ENCODE results near the gene RFX2. TPM values are rescaled to one million over a fixed set of nuclear protein-coding genes. Genes with fewer than 3 reads are reported as not detected.

The RFX2 gene
- total RNA-seq, 1 experiment from 2014 or later = 4.6 TPM

- TF ChIP-seq ZNF532 (CRISPR knock-in tag; IDR thresholded peaks at IDR 0.05; ENCODE audit: borderline replicate concordance) = no peak
- no peak for TF ChIP-seq IRF2 (CRISPR knock-in tag; IDR thresholded peaks at IDR 0.05; ENCODE audit: borderline replicate concordance, low read depth)
- no peak for TF ChIP-seq MXD4 (CRISPR knock-in tag; IDR thresholded peaks at IDR 0.05; ENCODE audit: borderline replicate concordance)
- TF ChIP-seq ZNF512 (CRISPR knock-in tag; IDR thresholded peaks at IDR 0.05; ENCODE audit: borderline replicate concordance) = no peak
- TF ChIP-seq STAT6 (CRISPR knock-in tag; conservative IDR thresholded peaks at IDR 0.05; ENCODE audit: low read depth) = no peak
- no peak for TF ChIP-seq ZNF281 (CRISPR knock-in tag; IDR thresholded peaks at IDR 0.05)
- TF ChIP-seq ZNF219 (CRISPR knock-in tag; IDR thresholded peaks at IDR 0.05; ENCODE audit: borderline replicate concordance) = no peak
- TF ChIP-seq USF2 (CRISPR knock-in tag; IDR thresholded peaks at IDR 0.05) = no peak
These were observed 23.2 kb downstream of the RFX2 start (continued) for GRCh38 chr19:6087074-6087571.

- H3K9me3 Mint-ChIP-seq = no peaks in the 10 kb centered on the region
- DNase-seq (ENCODE audit: low spot score) (no peak), ATAC-seq (no peak)
- H3K4me3 Mint-ChIP-seq = no peak overlapping the region
- CTCF ChIA-PET = interaction anchor here (1.1 kb wide), 1 partner anchor 282 kb away, joined by 4 read pairs; no protein-coding TSS in a partner anchor
- H3K27me3 Mint-ChIP-seq (ENCODE audit: low read depth) = peaks cover 5% of the 10 kb centered on the region
- POLR2A ChIA-PET = no interaction called here
- peaks cover 14% of the 10 kb centered on the region for H3K4me1 Mint-ChIP-seq
- no peak overlapping the region for H3K27ac Mint-ChIP-seq
- H3K36me3 Mint-ChIP-seq = no peaks in the 10 kb centered on the region
- TF ChIP-seq STAT6 (CRISPR knock-in tag; conservative IDR thresholded peaks at IDR 0.05; ENCODE audit: low read depth) = no peak
- no peak for TF ChIP-seq ERG (CRISPR knock-in tag; IDR thresholded peaks at IDR 0.05)
- no peak for TF ChIP-seq RORB (CRISPR knock-in tag; IDR thresholded peaks at IDR 0.05)
- no peak for TF ChIP-seq E2F4 (CRISPR knock-in tag; IDR thresholded peaks at IDR 0.05; ENCODE audit: borderline replicate concordance, low read depth)
- no peak for TF ChIP-seq NFE2L1 (CRISPR knock-in tag; IDR thresholded peaks at IDR 0.05)
- TF ChIP-seq OVOL2 (CRISPR knock-in tag; IDR thresholded peaks at IDR 0.05; ENCODE audit: borderline replicate concordance) = no peak
These were observed 24.1 kb downstream of the RFX2 start for GRCh38 chr19:6086068-6086788.

All from WTC11 (cell line).